Osteoblast (primary cell): ENCODE results near the gene IMP3. TPM values are rescaled to one million over a fixed set of nuclear protein-coding genes. Genes with fewer than 3 reads are reported as not detected.

Experiments
- DNase-seq: peaks from one replicate; pipeline ENCODE4 v3.0.0; 2011; ENCODE audit warnings: low spot score, mixed read lengths; ENCODE audit not compliant: insufficient read length; ENCODE audit errors: missing footprints
- H2AFZ ChIP-seq: 2 replicates; pipeline ENCODE4 v1.6.0; 2011; ENCODE audit warnings: mild to moderate bottlenecking, low read length
- H3K27ac ChIP-seq: 2 replicates; pipeline ENCODE4 v1.5.1; 2011; ENCODE audit warnings: mild to moderate bottlenecking, low read depth, low read length, moderate library complexity
- H3K27me3 ChIP-seq: 2 replicates; pipeline ENCODE4 v1.6.0; 2012; ENCODE audit warnings: mild to moderate bottlenecking, control low read depth, inconsistent platforms, low read length, moderate library complexity; ENCODE audit not compliant: insufficient read depth
- H3K36me3 ChIP-seq: 2 replicates; pipeline ENCODE4 v1.5.1; 2011; ENCODE audit warnings: mild to moderate bottlenecking, low read length, control low read depth, moderate library complexity; ENCODE audit not compliant: insufficient read depth
- H3K4me1 ChIP-seq: 2 replicates; pipeline ENCODE4 v1.5.1; 2011; ENCODE audit warnings: mild to moderate bottlenecking, low read length, control low read depth, moderate library complexity; ENCODE audit not compliant: insufficient read depth
- H3K4me2 ChIP-seq: 2 replicates; pipeline ENCODE4 v1.6.0; 2011; ENCODE audit warnings: mild to moderate bottlenecking, low read length; ENCODE audit not compliant: insufficient read depth
- H3K4me3 ChIP-seq: fragments of 200-600 bp; sonication (generic); 3 replicates; pipeline ENCODE4 v1.5.1; 2012; ENCODE audit warnings: mild to moderate bottlenecking, low read length, inconsistent platforms; ENCODE audit not compliant: insufficient read depth
- H3K79me2 ChIP-seq: 2 replicates; pipeline ENCODE4 v1.6.0; 2012; ENCODE audit warnings: mild to moderate bottlenecking, low read length, control low read depth, inconsistent platforms; ENCODE audit not compliant: insufficient read depth
- H3K9me3 ChIP-seq: 2 replicates; pipeline ENCODE4 v1.5.1; 2011; ENCODE audit warnings: low read depth, low read length, control low read depth
- H4K20me1 ChIP-seq: 2 replicates; pipeline ENCODE4 v1.6.0; 2012; ENCODE audit warnings: mild to moderate bottlenecking, low read length, control low read depth; ENCODE audit not compliant: insufficient read depth
- CTCF ChIP-seq: IDR thresholded peaks from 2 replicates; pipeline ENCODE4 v1.5.1; 2011; ENCODE audit warnings: mild to moderate bottlenecking, low read depth, low read length, moderate library complexity; ENCODE audit errors: extremely low read depth
- total RNA-seq: library from RNA; depleted of rRNA; stranded (reverse); fragments of >200 nt; gene quantifications from 2 replicates; pipeline ENCODE4 v1.2.3, GENCODE V29; 2012

Gene IMP3
- total RNA-seq, 1 donor, result 64.4 TPM

- DNase-seq, result no peak
- no peak for TF ChIP-seq CTCF
- Histone ChIP-seq H3K9me3 (no peaks in the 10 kb centered on the region), H2AFZ (no peak overlapping the region), H3K27me3 (no peaks in the 10 kb centered on the region), H3K4me2 (no peak overlapping the region), H3K36me3 (peaks cover 51% of the 10 kb centered on the region), H3K79me2 (peaks cover 88% of the 10 kb centered on the region), H3K4me1 (peaks cover 28% of the 10 kb centered on the region), H3K4me3 (no peak overlapping the region), H4K20me1 (peaks cover 78% of the 10 kb centered on the region), H3K27ac (no peak overlapping the region)
Measured at GRCh38 chr15:75656331-75656730, 16.3 kb upstream of the IMP3 start.

- no peaks in the 10 kb centered on the region for H3K9me3 ChIP-seq
- peak; percentile 47 for DNase-seq
- peaks cover 51% of the 10 kb centered on the region for H3K36me3 ChIP-seq
- peaks cover 30% of the 10 kb centered on the region for H3K4me1 ChIP-seq
- H3K27me3 ChIP-seq, result no peaks in the 10 kb centered on the region
- no peak for TF ChIP-seq CTCF
- no peak overlapping the region for H3K4me3 ChIP-seq
- no peak overlapping the region for H3K4me2 ChIP-seq
- H3K79me2 ChIP-seq, result peaks cover 92% of the 10 kb centered on the region
- no peak overlapping the region for H3K27ac ChIP-seq
- no peak overlapping the region for H2AFZ ChIP-seq
- peaks cover 82% of the 10 kb centered on the region for H4K20me1 ChIP-seq
Measured at GRCh38 chr15:75655931-75656330, 15.9 kb upstream of the IMP3 start.

- Histone ChIP-seq H3K36me3 (peaks cover 61% of the 10 kb centered on the region), H3K79me2 (peaks cover 100% of the 10 kb centered on the region), H3K4me1 (peaks cover 36% of the 10 kb centered on the region), H4K20me1 (peaks cover 92% of the 10 kb centered on the region), H3K4me3 (no peak overlapping the region), H3K9me3 (no peaks in the 10 kb centered on the region), H2AFZ (no peak overlapping the region), H3K27ac (no peak overlapping the region), H3K27me3 (no peaks in the 10 kb centered on the region), H3K4me2 (no peak overlapping the region)
- no peak for TF ChIP-seq CTCF
- DNase-seq, result peak; percentile 58
Measured at GRCh38 chr15:75654201-75654907, 14.3 kb upstream of the IMP3 start.

GRCh38 chr15:75653347-75653913 is 13.4 kb upstream of the IMP3 start:
- peaks cover 52% of the 10 kb centered on the region for H3K36me3 ChIP-seq
- no peak for TF ChIP-seq CTCF
- no peaks in the 10 kb centered on the region for H3K27me3 ChIP-seq
- peaks cover 43% of the 10 kb centered on the region for H3K4me1 ChIP-seq
- no peak overlapping the region for H3K4me3 ChIP-seq
- DNase-seq, result no peak
- H2AFZ ChIP-seq, result no peak overlapping the region
- H3K4me2 ChIP-seq, result no peak overlapping the region
- H3K27ac ChIP-seq, result peak overlapping the region; percentile 16
- peaks cover 92% of the 10 kb centered on the region for H4K20me1 ChIP-seq
- H3K79me2 ChIP-seq, result peaks cover 100% of the 10 kb centered on the region
- H3K9me3 ChIP-seq, result no peaks in the 10 kb centered on the region
